DND-41 (cell line): ENCODE data around the gene PTPRC.

Source experiments
- ATAC-seq: fragments of 200-7000 bp; cut with Tn5 transposase; 3 replicates; pipeline ENCODE4 v1.9.1; 2021; ENCODE audit warnings: low read depth; ENCODE audit not compliant: insufficient read depth
- DNase-seq: peaks from one replicate; pipeline ENCODE4 v3.0.0-alpha.2; 2020
- H2AFZ ChIP-seq: 2 replicates; pipeline ENCODE4 v1.6.0; 2012; ENCODE audit warnings: low read depth, low read length
- H3K27ac ChIP-seq: 2 replicates; pipeline ENCODE4 v1.5.1; 2012; ENCODE audit warnings: low read length, inconsistent platforms
- H3K27me3 ChIP-seq: fragments of 200-600 bp; sonication (generic); 2 replicates; pipeline ENCODE4 v1.6.0; 2012; ENCODE audit warnings: low read length, mild to moderate bottlenecking, inconsistent platforms; ENCODE audit not compliant: insufficient read depth, poor library complexity
- H3K36me3 ChIP-seq: 2 replicates; pipeline ENCODE4 v1.5.1; 2012; ENCODE audit warnings: low read length, inconsistent platforms; ENCODE audit not compliant: insufficient read depth
- H3K4me1 ChIP-seq: 2 replicates; pipeline ENCODE4 v1.5.1; 2012; ENCODE audit warnings: mild to moderate bottlenecking, low read length; ENCODE audit not compliant: insufficient read depth
- H3K4me2 ChIP-seq: 2 replicates; pipeline ENCODE4 v1.6.0; 2012; ENCODE audit warnings: mild to moderate bottlenecking, moderate library complexity, low read length, inconsistent platforms; ENCODE audit not compliant: insufficient read depth
- H3K4me3 ChIP-seq, 2 experiments: fragments of 200-600 bp in 1 of 2; shearing (Covaris generic) in 1 of 2; 2 replicates each; pipeline ENCODE4 v1.5.1; 2012 to 2016; ENCODE audit warnings: inconsistent platforms in 2 of 2, low read length in 2 of 2, mild to moderate bottlenecking in 2 of 2, low read depth in 1 of 2, moderate library complexity in 1 of 2
- H3K79me2 ChIP-seq: 2 replicates; pipeline ENCODE4 v1.6.0; 2012; ENCODE audit warnings: low read length, inconsistent platforms; ENCODE audit not compliant: insufficient read depth
- H3K9ac ChIP-seq: 2 replicates; pipeline ENCODE4 v1.6.0; 2012; ENCODE audit warnings: low read depth, mild to moderate bottlenecking, inconsistent platforms, low read length, moderate library complexity
- H3K9me3 ChIP-seq: 2 replicates; pipeline ENCODE4 v1.5.1; 2012; ENCODE audit warnings: low read length, moderate library complexity, mild to moderate bottlenecking, inconsistent platforms; ENCODE audit not compliant: insufficient read depth, severe bottlenecking
- H4K20me1 ChIP-seq: 2 replicates; pipeline ENCODE4 v1.6.0; 2012; ENCODE audit warnings: low read length; ENCODE audit not compliant: insufficient read depth
- EZH2 ChIP-seq: IDR thresholded peaks from 3 replicates; pipeline ENCODE4 v1.6.1; 2012; ENCODE audit warnings: borderline replicate concordance, low read depth, mild to moderate bottlenecking, moderate library complexity, low read length, inconsistent platforms; ENCODE audit not compliant: severe bottlenecking
- TF ChIP-seq, protein P1 (sequence below): IDR thresholded peaks from 2 replicates; pipeline ENCODE4 v1.5.1; 2012; ENCODE audit warnings: borderline replicate concordance, low read length, moderate library complexity, mild to moderate bottlenecking; ENCODE audit not compliant: poor library complexity, severe bottlenecking; ENCODE audit errors: extremely low read depth

PTPRC gene

DNA sequence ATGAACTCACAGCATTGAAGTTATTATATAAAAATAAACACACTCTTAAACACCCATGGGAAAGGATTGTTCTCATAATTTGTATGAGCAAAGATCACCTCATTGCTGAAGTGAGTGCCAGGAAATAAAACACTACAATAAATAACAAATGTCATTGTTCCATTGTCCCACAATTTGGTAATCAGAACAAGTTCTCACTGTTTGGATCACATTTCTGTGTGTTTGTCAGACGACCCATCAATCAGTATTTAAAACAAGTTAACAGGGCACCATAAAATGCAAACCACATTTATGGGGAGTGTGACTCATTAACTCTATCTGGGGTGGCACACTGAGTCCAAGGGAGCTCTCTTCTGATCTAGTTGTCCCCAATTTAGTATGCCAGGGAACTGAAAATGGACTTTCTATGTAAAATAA is 124.5 kb downstream of the PTPRC start:
- DNase-seq (no peak), ATAC-seq (no peak)
- no peaks in the 10 kb centered on the region for H3K9me3 ChIP-seq
- no peaks in the 10 kb centered on the region for H3K27me3 ChIP-seq
- H3K36me3 ChIP-seq = no peaks in the 10 kb centered on the region
- no peaks in the 10 kb centered on the region for H3K4me1 ChIP-seq
- TF ChIP-seq, protein P1, sequence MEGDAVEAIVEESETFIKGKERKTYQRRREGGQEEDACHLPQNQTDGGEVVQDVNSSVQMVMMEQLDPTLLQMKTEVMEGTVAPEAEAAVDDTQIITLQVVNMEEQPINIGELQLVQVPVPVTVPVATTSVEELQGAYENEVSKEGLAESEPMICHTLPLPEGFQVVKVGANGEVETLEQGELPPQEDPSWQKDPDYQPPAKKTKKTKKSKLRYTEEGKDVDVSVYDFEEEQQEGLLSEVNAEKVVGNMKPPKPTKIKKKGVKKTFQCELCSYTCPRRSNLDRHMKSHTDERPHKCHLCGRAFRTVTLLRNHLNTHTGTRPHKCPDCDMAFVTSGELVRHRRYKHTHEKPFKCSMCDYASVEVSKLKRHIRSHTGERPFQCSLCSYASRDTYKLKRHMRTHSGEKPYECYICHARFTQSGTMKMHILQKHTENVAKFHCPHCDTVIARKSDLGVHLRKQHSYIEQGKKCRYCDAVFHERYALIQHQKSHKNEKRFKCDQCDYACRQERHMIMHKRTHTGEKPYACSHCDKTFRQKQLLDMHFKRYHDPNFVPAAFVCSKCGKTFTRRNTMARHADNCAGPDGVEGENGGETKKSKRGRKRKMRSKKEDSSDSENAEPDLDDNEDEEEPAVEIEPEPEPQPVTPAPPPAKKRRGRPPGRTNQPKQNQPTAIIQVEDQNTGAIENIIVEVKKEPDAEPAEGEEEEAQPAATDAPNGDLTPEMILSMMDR = no peak
- no peak for TF ChIP-seq EZH2
- no peak overlapping the region for H3K4me2 ChIP-seq
- H3K27ac ChIP-seq = no peak overlapping the region
- H2AFZ ChIP-seq = no peak overlapping the region
- H3K79me2 ChIP-seq = no peaks in the 10 kb centered on the region
- H4K20me1 ChIP-seq = no peaks in the 10 kb centered on the region
- no peak overlapping the region for H3K4me3 ChIP-seq
- no peak overlapping the region for H3K9ac ChIP-seq

DNA sequence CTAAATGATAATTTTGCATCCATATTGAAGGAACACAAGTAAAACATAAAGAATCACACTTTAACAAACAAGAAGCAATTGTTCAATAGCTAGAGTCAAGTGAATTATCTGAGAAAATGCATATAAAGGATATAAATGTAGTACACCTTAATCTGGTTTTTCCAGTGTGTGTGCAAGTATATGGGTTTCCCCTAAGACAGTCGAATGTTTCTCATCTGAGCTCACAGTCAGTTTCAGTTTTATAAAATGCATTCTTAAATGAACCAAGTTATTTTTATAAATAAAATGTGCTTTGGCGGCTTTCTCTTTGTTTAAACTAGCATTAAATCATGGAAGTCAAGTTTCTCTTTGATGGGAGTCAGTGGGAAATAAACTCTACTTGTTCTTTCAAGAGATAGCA is 125.9 kb downstream of the PTPRC start:
- DNase-seq (no peak), ATAC-seq (no peak)
- Histone ChIP-seq H3K79me2 (no peaks in the 10 kb centered on the region), H4K20me1 (no peaks in the 10 kb centered on the region), H3K9ac (no peak overlapping the region), H2AFZ (no peak overlapping the region), H3K4me2 (no peak overlapping the region), H3K36me3 (no peaks in the 10 kb centered on the region), H3K9me3 (no peaks in the 10 kb centered on the region), H3K27ac (no peak overlapping the region), H3K4me3 (no peak overlapping the region), H3K27me3 (no peaks in the 10 kb centered on the region), H3K4me1 (peaks cover 2% of the 10 kb centered on the region; the same call in 1 of the 2 replicates)
- no peak for TF ChIP-seq EZH2
- TF ChIP-seq, protein P1 = no peak

DNA sequence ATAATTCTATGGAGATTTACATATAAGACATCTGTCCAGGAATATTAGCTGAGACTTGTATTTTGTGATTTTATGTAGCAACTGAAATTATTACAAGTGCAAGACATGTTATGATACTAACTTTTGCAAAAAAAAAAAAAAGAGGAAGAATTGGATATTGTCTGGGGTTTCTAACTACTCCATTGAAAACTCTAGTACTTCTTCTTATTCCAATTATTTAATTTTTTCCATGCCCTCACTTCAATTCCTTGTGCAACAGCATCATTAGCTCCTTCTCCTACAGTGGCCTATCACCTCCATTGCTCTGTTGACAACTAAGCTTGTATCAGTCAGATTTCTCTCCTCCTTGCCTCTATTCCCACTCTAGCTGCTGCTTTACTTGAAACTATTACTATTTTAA is 126.6 kb downstream of the PTPRC start:
- DNase-seq (no peak), ATAC-seq (no peak)
- TF ChIP-seq, protein P1 = no peak
- TF ChIP-seq EZH2 = no peak
- Histone ChIP-seq H3K27ac (no peak overlapping the region), H3K9ac (no peak overlapping the region), H3K4me2 (no peak overlapping the region), H4K20me1 (no peaks in the 10 kb centered on the region), H3K4me1 (peaks cover 7% of the 10 kb centered on the region; the same call in 1 of the 2 replicates), H3K4me3 (no peak overlapping the region), H2AFZ (no peak overlapping the region), H3K27me3 (no peaks in the 10 kb centered on the region), H3K79me2 (no peaks in the 10 kb centered on the region), H3K36me3 (no peaks in the 10 kb centered on the region), H3K9me3 (no peaks in the 10 kb centered on the region)

DNA sequence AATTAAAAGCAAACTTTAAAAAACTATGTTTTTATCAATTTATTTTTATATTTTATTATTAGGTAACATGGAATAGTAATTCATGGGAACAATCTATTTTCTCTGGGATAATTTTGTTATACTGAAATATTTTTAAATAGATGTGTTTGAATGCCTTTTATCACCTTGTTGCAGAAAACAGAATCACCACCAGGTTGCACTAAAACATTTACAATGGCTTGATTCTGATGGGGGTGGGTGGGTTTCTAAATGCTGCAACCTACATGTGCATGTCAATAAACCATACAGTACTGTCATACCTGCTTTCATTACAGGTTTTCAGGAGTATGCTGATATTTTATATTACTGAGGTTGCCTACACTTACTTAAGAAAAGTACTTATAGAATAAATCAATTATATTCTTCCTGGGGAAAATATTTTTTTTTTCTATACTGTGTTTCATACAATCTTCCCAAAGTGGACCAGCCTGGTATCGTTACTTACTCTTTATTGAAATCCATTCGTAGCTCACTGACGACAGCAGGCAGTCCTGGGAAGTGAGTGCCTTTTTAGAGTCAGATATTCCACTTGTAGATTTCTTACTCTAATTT is 132.8 kb downstream of the PTPRC start:
- Histone ChIP-seq H3K27me3 (no peaks in the 10 kb centered on the region), H3K79me2 (peaks cover 4% of the 10 kb centered on the region; the same call in 1 of the 2 replicates), H3K4me3 (no peak overlapping the region), H3K4me2 (no peak overlapping the region), H3K9me3 (no peaks in the 10 kb centered on the region), H3K4me1 (peaks cover 36% of the 10 kb centered on the region), H3K9ac (no peak overlapping the region), H3K27ac (no peak overlapping the region), H2AFZ (no peak overlapping the region), H4K20me1 (no peaks in the 10 kb centered on the region), H3K36me3 (no peaks in the 10 kb centered on the region)
- no peak for TF ChIP-seq EZH2
- TF ChIP-seq, protein P1 = peak; percentile 78
- peak; percentile 87 for ATAC-seq
- DNase-seq = peak; percentile 61
